Measurements from ENCODE around the gene CYP8B1. TPM values are rescaled to one million over a fixed set of nuclear protein-coding genes. Genes with fewer than 3 reads are reported as not detected.

The CYP8B1 gene
- total and polyA plus RNA-seq, 2 of the 13 experiments (the other 11 are each of a cell fraction or from before 2014, with no cell fraction given) = 0.58 to 2.0 TPM

- no peak for TF ChIP-seq PAWR (CRISPR knock-in tag; IDR thresholded peaks at IDR 0.05; ENCODE audit: borderline replicate concordance)
- TF ChIP-seq CAMTA2 (CRISPR knock-in tag; IDR thresholded peaks at IDR 0.05; ENCODE audit: borderline replicate concordance) = no peak
- no peak for TF ChIP-seq ZBTB21 (CRISPR knock-in tag; IDR thresholded peaks at IDR 0.05)
- peak; percentile 25; the same call in 1 of the 2 replicates for TF ChIP-seq CREB1 (IDR thresholded peaks at IDR 0.05)
- peak; percentile 78 for TF ChIP-seq CREB1 (CRISPR knock-in tag; IDR thresholded peaks at IDR 0.05)
- no peak for TF ChIP-seq ZNF639 (CRISPR knock-in tag; conservative IDR thresholded peaks at IDR 0.05)
- no peak for TF ChIP-seq AGO1 (IDR thresholded peaks at IDR 0.05; ENCODE audit: low read depth, low read length, poor library complexity, severe bottlenecking)
- TF ChIP-seq YEATS4 (CRISPR knock-in tag; IDR thresholded peaks at IDR 0.05; ENCODE audit: borderline replicate concordance) = peak; percentile 47; the same call in 1 of the 2 replicates
- TF ChIP-seq ZNF292 (CRISPR knock-in tag; IDR thresholded peaks at IDR 0.05; ENCODE audit: borderline replicate concordance, low read depth) = peak; percentile 26; the same call in 1 of the 2 replicates
- TF ChIP-seq NONO (IDR thresholded peaks at IDR 0.05) = no peak
- no peak for TF ChIP-seq NONO (CRISPR knock-in tag; conservative IDR thresholded peaks at IDR 0.05)
- no peak for TF ChIP-seq HOXA9 (CRISPR knock-in tag; IDR thresholded peaks at IDR 0.05; ENCODE audit: borderline replicate concordance)
- peak; percentile 89 to 94 for TF ChIP-seq EP300 (IDR thresholded peaks at IDR 0.05; ENCODE audit: low read depth in 2 of 2, low read length in 2 of 2)
- TF ChIP-seq EP300 (CRISPR knock-in tag; IDR thresholded peaks at IDR 0.05; ENCODE audit: borderline replicate concordance) = peak; percentile 91
- no peak for TF ChIP-seq TCF12 (IDR thresholded peaks at IDR 0.05)
- peak; percentile 96 for TF ChIP-seq TCF12 (CRISPR knock-in tag; IDR thresholded peaks at IDR 0.05)
- peak; percentile 85; the same call in 1 of the 2 replicates for TF ChIP-seq ZNF746 (CRISPR knock-in tag; IDR thresholded peaks at IDR 0.05)
- no peak; the same call in 1 of the 2 replicates for TF ChIP-seq ZBTB2 (CRISPR knock-in tag; IDR thresholded peaks at IDR 0.05; ENCODE audit: low read depth)
- TF ChIP-seq HDAC6 (IDR thresholded peaks at IDR 0.05; ENCODE audit: low read depth, low read length) = no peak
- no peak for TF ChIP-seq TBP (CRISPR knock-in tag; IDR thresholded peaks at IDR 0.05)
- no peak for TF ChIP-seq ZNF790 (CRISPR knock-in tag; IDR thresholded peaks at IDR 0.05; ENCODE audit: borderline replicate concordance)
- TF ChIP-seq BORCS8-MEF2B (CRISPR knock-in tag; IDR thresholded peaks at IDR 0.05) = 0 out of 2 replicates have a peak, but pooled peaks have one; percentile 11
- peak in 1 of 2 experiments; percentile 38; a peak in 2 of 4 replicates for TF ChIP-seq REST (IDR thresholded peaks at IDR 0.05; ENCODE audit: borderline replicate concordance in 1 of 2, low read depth in 1 of 2, low read length in 2 of 2)
- no peak for TF ChIP-seq ZNF562 (CRISPR knock-in tag; IDR thresholded peaks at IDR 0.05; ENCODE audit: borderline replicate concordance)
Measured at GRCh38 chr3:42855547-42856380, 19.9 kb downstream of the CYP8B1 start (continued).

Measured in HepG2 (cell line).